ENCODE measurements around the gene GIPR.

The GIPR gene

DNA sequence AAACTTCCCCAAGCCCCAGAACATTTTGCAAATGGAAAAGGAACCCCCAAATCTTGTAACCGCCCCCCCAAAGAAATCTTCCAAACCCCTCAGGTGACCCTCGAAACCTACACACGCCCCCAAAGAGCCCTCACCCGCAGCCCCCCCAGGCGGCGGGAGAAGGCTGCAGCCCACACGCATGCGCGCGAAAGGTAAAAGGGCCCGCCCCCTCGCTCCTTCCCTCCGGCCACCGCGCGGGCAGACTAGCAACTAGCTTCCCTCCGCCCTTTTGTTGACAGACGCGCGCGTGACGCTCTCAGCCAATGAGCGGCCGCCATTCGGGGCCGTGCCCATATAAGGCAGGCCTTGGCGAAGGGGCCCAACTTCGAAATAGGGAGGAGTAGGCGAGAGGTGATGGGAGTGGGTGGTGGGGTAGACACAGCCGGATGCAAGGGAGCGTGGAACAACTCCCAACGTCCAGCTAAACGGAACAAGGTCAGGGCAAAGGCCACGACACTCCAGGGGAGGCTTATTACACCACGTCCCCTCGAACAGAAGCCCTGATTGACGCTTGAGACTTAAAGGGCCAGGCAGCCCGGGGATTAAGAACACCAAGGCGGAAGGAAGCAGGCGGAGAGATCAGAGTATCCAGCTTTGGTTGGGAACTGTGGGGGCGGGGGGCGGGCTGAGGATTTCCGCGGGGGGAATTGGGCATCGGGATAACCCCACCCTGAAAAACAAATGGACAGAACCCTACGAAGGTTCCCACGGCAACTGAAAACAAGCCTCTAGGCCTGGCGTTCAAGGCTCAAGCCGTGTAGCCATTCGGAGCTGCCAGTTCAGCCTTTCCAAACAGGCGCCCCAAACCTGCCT is 49.3 kb downstream of the GIPR start (continued):
- no peak for TF ChIP-seq BCL6B (tag by site-specific recombination; IDR thresholded peaks at IDR 0.05)
- TF ChIP-seq KLF1 (tag by site-specific recombination; IDR thresholded peaks at IDR 0.05): peak; percentile 67; the same call in 1 of the 2 replicates
- peak; percentile 78 for TF ChIP-seq GLIS2 (tag by site-specific recombination; IDR thresholded peaks at IDR 0.05)
- TF ChIP-seq ZNF211 (tag by site-specific recombination; IDR thresholded peaks at IDR 0.05; ENCODE audit: low read depth): no peak
- TF ChIP-seq PRDM1 (tag by site-specific recombination; IDR thresholded peaks at IDR 0.05): no peak
- TF ChIP-seq ZNF10 (tag by site-specific recombination; IDR thresholded peaks at IDR 0.05): peak; percentile 60
- peak; percentile 89 for TF ChIP-seq SP3 (tag by site-specific recombination; IDR thresholded peaks at IDR 0.05)
- TF ChIP-seq, protein P1, sequence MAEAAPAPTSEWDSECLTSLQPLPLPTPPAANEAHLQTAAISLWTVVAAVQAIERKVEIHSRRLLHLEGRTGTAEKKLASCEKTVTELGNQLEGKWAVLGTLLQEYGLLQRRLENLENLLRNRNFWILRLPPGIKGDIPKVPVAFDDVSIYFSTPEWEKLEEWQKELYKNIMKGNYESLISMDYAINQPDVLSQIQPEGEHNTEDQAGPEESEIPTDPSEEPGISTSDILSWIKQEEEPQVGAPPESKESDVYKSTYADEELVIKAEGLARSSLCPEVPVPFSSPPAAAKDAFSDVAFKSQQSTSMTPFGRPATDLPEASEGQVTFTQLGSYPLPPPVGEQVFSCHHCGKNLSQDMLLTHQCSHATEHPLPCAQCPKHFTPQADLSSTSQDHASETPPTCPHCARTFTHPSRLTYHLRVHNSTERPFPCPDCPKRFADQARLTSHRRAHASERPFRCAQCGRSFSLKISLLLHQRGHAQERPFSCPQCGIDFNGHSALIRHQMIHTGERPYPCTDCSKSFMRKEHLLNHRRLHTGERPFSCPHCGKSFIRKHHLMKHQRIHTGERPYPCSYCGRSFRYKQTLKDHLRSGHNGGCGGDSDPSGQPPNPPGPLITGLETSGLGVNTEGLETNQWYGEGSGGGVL (tag by site-specific recombination; IDR thresholded peaks at IDR 0.05): peak; percentile 79
- no peak for TF ChIP-seq REST (tag by site-specific recombination; IDR thresholded peaks at IDR 0.05)
- TF ChIP-seq SALL2 (tag by site-specific recombination; IDR thresholded peaks at IDR 0.05; ENCODE audit: borderline replicate concordance): no peak
- TF ChIP-seq CTCF (tag by site-specific recombination; IDR thresholded peaks at IDR 0.05): peak; percentile 81
- peak; percentile 91 for TF ChIP-seq GLI4 (tag by site-specific recombination; IDR thresholded peaks at IDR 0.05)
- no peak for TF ChIP-seq ZNF529 (tag by site-specific recombination; IDR thresholded peaks at IDR 0.05; ENCODE audit: insufficient replicate concordance)
- no peak for TF ChIP-seq ZNF747 (tag by site-specific recombination; IDR thresholded peaks at IDR 0.05)
- TF ChIP-seq ZNF202 (tag by site-specific recombination; IDR thresholded peaks at IDR 0.05; ENCODE audit: borderline replicate concordance): no peak
- no peak for TF ChIP-seq ZFP41 (tag by site-specific recombination; IDR thresholded peaks at IDR 0.05; ENCODE audit: borderline replicate concordance)
- 0 out of 2 replicates have a peak, but pooled peaks have one; percentile 5 for TF ChIP-seq ZNF843 (tag by site-specific recombination; IDR thresholded peaks at IDR 0.05)
- TF ChIP-seq ZNF114 (tag by site-specific recombination; IDR thresholded peaks at IDR 0.05): no peak
- peak; percentile 91 for TF ChIP-seq PATZ1 (tag by site-specific recombination; IDR thresholded peaks at IDR 0.05)
- TF ChIP-seq ZNF623 (tag by site-specific recombination; IDR thresholded peaks at IDR 0.05): no peak
- peak; percentile 15; the same call in 1 of the 2 replicates for TF ChIP-seq FEZF1 (tag by site-specific recombination; IDR thresholded peaks at IDR 0.05)
- TF ChIP-seq GLI2 (tag by site-specific recombination; IDR thresholded peaks at IDR 0.05; ENCODE audit: borderline replicate concordance, low read depth): no peak
- TF ChIP-seq ZNF670 (tag by site-specific recombination; IDR thresholded peaks at IDR 0.05; ENCODE audit: low read depth): no peak
- TF ChIP-seq ELK4 (IDR thresholded peaks at IDR 0.05; ENCODE audit: borderline replicate concordance, low read depth, low read length): no peak
- TF ChIP-seq ZNF654 (tag by site-specific recombination; IDR thresholded peaks at IDR 0.05; ENCODE audit: low read depth): no peak
- peak; percentile 87 for TF ChIP-seq ZNF76 (tag by site-specific recombination; IDR thresholded peaks at IDR 0.05; ENCODE audit: borderline replicate concordance, low read depth)
- no peak for TF ChIP-seq ZNF133 (tag by site-specific recombination; IDR thresholded peaks at IDR 0.05)
- TF ChIP-seq KLF10 (tag by site-specific recombination; IDR thresholded peaks at IDR 0.05): peak; percentile 82; the same call in 1 of the 2 replicates
